SK-N-SH (cell line): Measurements from ENCODE around the gene SLC2A2.

Source experiments
- ELF1 ChIP-seq: IDR thresholded peaks from 2 replicates; pipeline ENCODE4 v1.4.0; 2012
- POLR2AphosphoS5 ChIP-seq: IDR thresholded peaks from 2 replicates; pipeline ENCODE4 v1.6.1; 2012; ENCODE audit warnings: low read depth, low read length

DNA sequence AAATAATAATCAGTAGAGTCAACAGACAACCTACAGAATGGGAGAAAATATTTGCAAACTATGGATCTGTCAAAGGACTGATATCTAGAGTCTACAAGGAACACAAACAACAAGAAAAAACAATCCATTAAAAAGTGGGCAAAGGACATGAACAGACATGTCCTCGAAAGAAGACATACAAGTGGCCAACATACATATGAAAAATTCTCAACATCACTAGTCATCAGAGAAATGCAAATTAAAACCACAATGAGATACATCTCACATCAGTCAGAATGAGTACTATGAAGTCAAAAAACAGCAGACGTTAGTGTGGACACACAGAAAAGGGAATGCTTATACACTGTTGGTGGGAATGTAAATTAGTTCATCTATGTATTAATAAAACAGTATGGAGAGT lies 33.7 kb downstream of the SLC2A2 start:
- no peak for TF ChIP-seq POLR2AphosphoS5
- no peak for TF ChIP-seq ELF1
